Measurements from ENCODE around the gene FAM227B. TPM values are rescaled to one million over a fixed set of nuclear protein-coding genes. Genes with fewer than 3 reads are reported as not detected.

Gene FAM227B
- polyA plus RNA-seq, 1 donor (not counting 4 experiments of a cell fraction or from before 2014, with no cell fraction given) = 7.2 TPM

- no peak for DNase-seq (ENCODE audit: low read depth, low spot score)
- no peaks in the 10 kb centered on the region for H3K9me3 ChIP-seq (ENCODE audit: control insufficient read depth, low read depth, low read length)
- H3K9me1 ChIP-seq (ENCODE audit: control insufficient read depth, extremely low read depth, insufficient read depth, low read length) = no peaks in the 10 kb centered on the region
- no peaks in the 10 kb centered on the region for H4K20me1 ChIP-seq (ENCODE audit: control insufficient read depth, extremely low read depth, insufficient read depth, low read length)
- no peak overlapping the region for H3K27ac ChIP-seq (ENCODE audit: control insufficient read depth, insufficient read depth, low read length)
- H3K4me1 ChIP-seq (ENCODE audit: control insufficient read depth, extremely low read depth, insufficient read depth, low read length) = no peaks in the 10 kb centered on the region
- TF ChIP-seq CTCF (optimal IDR thresholded peaks at IDR 0.05 in 1 of 3, IDR thresholded peaks at IDR 0.05 in 1 of 3, conservative IDR thresholded peaks at IDR 0.05 in 1 of 3; ENCODE audit: extremely low read depth in 1 of 3, insufficient read depth in 2 of 3, low read length in 3 of 3) (no peak), EZH2 (IDR thresholded peaks at IDR 0.05; ENCODE audit: low read length) (no peak)
- H3K79me2 ChIP-seq (ENCODE audit: control insufficient read depth, insufficient read depth, low read length) = no peaks in the 10 kb centered on the region
- H3K9ac ChIP-seq (ENCODE audit: control insufficient read depth, extremely low read depth, insufficient read depth, low read length) = no peak overlapping the region
- H2AFZ ChIP-seq (ENCODE audit: control insufficient read depth, low read length) = no peak overlapping the region
- H3K27me3 ChIP-seq (ENCODE audit: control insufficient read depth, extremely low read depth, insufficient read depth, low read length) = no peaks in the 10 kb centered on the region
- no peak overlapping the region for H3K4me3 ChIP-seq (ENCODE audit: control insufficient read depth in 2 of 3, extremely low read depth in 1 of 3, insufficient read depth in 2 of 3, low read depth in 1 of 3, low read length in 3 of 3)
- no peak overlapping the region for H3K4me2 ChIP-seq (ENCODE audit: control insufficient read depth, extremely low read depth, insufficient read depth, low read depth, low read length)
- H3K36me3 ChIP-seq (ENCODE audit: control insufficient read depth in 2 of 2, extremely low read depth in 1 of 2, insufficient read depth in 2 of 2, low read length in 2 of 2) = no peaks in the 10 kb centered on the region
- FAIRE-seq = no peak
- dilution Hi-C loops (cut with MboI; ENCODE audit: extremely low pct_ligation_motif_present, low sequenced_read_pairs) = no loop called here
Observed at GRCh38 chr15:49309889-49310288, 310.7 kb downstream of the FAM227B start.

GRCh38 chr15:49308686-49309085 is 311.9 kb downstream of the FAM227B start:
- DNase-seq (ENCODE audit: low read depth, low spot score) (no peak), FAIRE-seq (no peak)
- no peak overlapping the region for H3K9ac ChIP-seq (ENCODE audit: control insufficient read depth, extremely low read depth, insufficient read depth, low read length)
- H3K27ac ChIP-seq (ENCODE audit: control insufficient read depth, insufficient read depth, low read length) = no peak overlapping the region
- dilution Hi-C loops (cut with MboI; ENCODE audit: extremely low pct_ligation_motif_present, low sequenced_read_pairs) = no loop called here
- H3K4me3 ChIP-seq (ENCODE audit: control insufficient read depth in 2 of 3, extremely low read depth in 1 of 3, insufficient read depth in 2 of 3, low read depth in 1 of 3, low read length in 3 of 3) = no peak overlapping the region
- H3K9me1 ChIP-seq (ENCODE audit: control insufficient read depth, extremely low read depth, insufficient read depth, low read length) = no peaks in the 10 kb centered on the region
- H2AFZ ChIP-seq (ENCODE audit: control insufficient read depth, low read length) = no peak overlapping the region
- no peak for TF ChIP-seq CTCF (optimal IDR thresholded peaks at IDR 0.05 in 1 of 3, IDR thresholded peaks at IDR 0.05 in 1 of 3, conservative IDR thresholded peaks at IDR 0.05 in 1 of 3; ENCODE audit: extremely low read depth in 1 of 3, insufficient read depth in 2 of 3, low read length in 3 of 3)
- no peak for TF ChIP-seq EZH2 (IDR thresholded peaks at IDR 0.05; ENCODE audit: low read length)
- H4K20me1 ChIP-seq (ENCODE audit: control insufficient read depth, extremely low read depth, insufficient read depth, low read length) = no peaks in the 10 kb centered on the region
- H3K4me2 ChIP-seq (ENCODE audit: control insufficient read depth, extremely low read depth, insufficient read depth, low read depth, low read length) = no peak overlapping the region
- no peaks in the 10 kb centered on the region for H3K27me3 ChIP-seq (ENCODE audit: control insufficient read depth, extremely low read depth, insufficient read depth, low read length)
- no peaks in the 10 kb centered on the region for H3K9me3 ChIP-seq (ENCODE audit: control insufficient read depth, low read depth, low read length)
- no peaks in the 10 kb centered on the region for H3K36me3 ChIP-seq (ENCODE audit: control insufficient read depth in 2 of 2, extremely low read depth in 1 of 2, insufficient read depth in 2 of 2, low read length in 2 of 2)
- H3K4me1 ChIP-seq (ENCODE audit: control insufficient read depth, extremely low read depth, insufficient read depth, low read length) = no peaks in the 10 kb centered on the region
- H3K79me2 ChIP-seq (ENCODE audit: control insufficient read depth, insufficient read depth, low read length) = no peaks in the 10 kb centered on the region
